Spleen (tissue), 11 donors: ENCODE measurements around the gene NOXO1. TPM values are rescaled to one million over a fixed set of nuclear protein-coding genes. Genes with fewer than 3 reads are reported as not detected.

Experiments
- DNase-seq: peaks from one replicate; pipeline ENCODE4 v3.0.0-alpha.2; 2020
- H3K27ac ChIP-seq, 8 donors: fragments of 200-600 bp; sonication (generic) in 7 of 8; 1 replicate in 4 of 8; 2 replicates in 4 of 8; pipeline versions ENCODE4 v1.5.0 to v1.8.0; 2016 to 2021; ENCODE audit warnings: inconsistent platforms in 4 of 8, mild to moderate bottlenecking in 4 of 8, moderate library complexity in 1 of 8
- H3K27me3 ChIP-seq, 7 donors: fragments of 200-600 bp; sonication (generic) in 6 of 7; replicated peaks in 1 of 7; 1 replicate in 4 of 7; 2 replicates in 3 of 7; pipeline versions ENCODE4 v1.5.0 to v1.8.0; 2016 to 2021; ENCODE audit warnings: inconsistent platforms in 3 of 7, mild to moderate bottlenecking in 1 of 7
- H3K36me3 ChIP-seq, 6 donors: fragments of 200-600 bp; sonication (generic) in 5 of 6; 1 replicate in 4 of 6; 2 replicates in 2 of 6; pipeline versions ENCODE4 v1.5.0 to v1.8.0; 2016 to 2021; ENCODE audit warnings: inconsistent platforms in 2 of 6
- H3K4me1 ChIP-seq, 6 donors: fragments of 200-600 bp; sonication (generic) in 5 of 6; 1 replicate in 3 of 6; 2 replicates in 3 of 6; pipeline versions ENCODE4 v1.5.0 to v1.8.0; 2016 to 2021; ENCODE audit warnings: inconsistent platforms in 3 of 6
- H3K4me3 ChIP-seq, 8 donors: fragments of 200-600 bp; sonication (generic) in 7 of 8; 1 replicate in 4 of 8; 2 replicates in 4 of 8; pipeline versions ENCODE4 v1.5.0 to v1.8.0; 2016 to 2021; ENCODE audit warnings: inconsistent platforms in 4 of 8, mild to moderate bottlenecking in 4 of 8, moderate library complexity in 2 of 8
- H3K9me3 ChIP-seq, 8 donors: fragments of 200-600 bp; sonication (generic) in 7 of 8; 1 replicate in 4 of 8; 2 replicates in 4 of 8; pipeline versions ENCODE4 v1.5.0 to v1.8.0; 2016 to 2021; ENCODE audit warnings: inconsistent platforms in 4 of 8
- CTCF ChIP-seq, 11 experiments: fragments of 200-600 bp in 7 of 11; fragments of 450-650 bp in 4 of 11; sonication (generic) in 4 of 11; IDR thresholded peaks in 8 of 11; conservative IDR thresholded peaks in 3 of 11; 1 replicate in 7 of 11; 2 replicates in 4 of 11; pipeline versions ENCODE4 v1.4.0 to v1.8.0; 2016 to 2021; ENCODE audit warnings: antibody characterized with exemption in 11 of 11, inconsistent platforms in 4 of 11, mild to moderate bottlenecking in 1 of 11
- POLR2A ChIP-seq, 3 donors: fragments of 450-650 bp; IDR thresholded peaks; one replicate each; pipeline ENCODE4 v1.5.1; 2017; ENCODE audit warnings: antibody characterized with exemption in 3 of 3, mild to moderate bottlenecking in 1 of 3
- POLR2AphosphoS5 ChIP-seq, 3 donors: sonication (generic); formaldehyde crosslinking; IDR thresholded peaks; one replicate each; pipeline ENCODE4 v1.5.1; 2017; ENCODE audit warnings: antibody characterized with exemption in 3 of 3
- WGBS, 5 donors: extraction: QIAGEN DNeasy Blood & Tissue Kit in 3 of 5; methylation state at CpG; one replicate each; pipeline versions ENCODE4 v1.1.5 to v1.1.7; 2013 to 2018; 5-methylcytosine and 5-hydroxymethylcytosine counted together
- intact Hi-C: fragments of 100-400 bp; cut with DNase I; formaldehyde crosslinking; loops from one replicate; pipeline ENCODE4 v1.15.0; 2023; ENCODE audit warnings: low total_unique reads
- polyA plus RNA-seq, 3 donors: library from polyadenylated mRNA; stranded (reverse); fragments of 200-250 nt; gene quantifications; one replicate each; pipeline ENCODE4 v1.2.1, GENCODE V29; 2013
- total RNA-seq, 7 donors: library from RNA; depleted of rRNA in 3 of 7; stranded (reverse); fragments of >200 nt in 3 of 7; fragmentation: NEBNext Ultra II Directional in 4 of 7; extraction: Animal tissue kit (Norgen Biotek cat#: 25700) in 4 of 7; gene quantifications; one replicate each; pipeline versions ENCODE4 v1.1.0 to v1.2.1, GENCODE V29; 2016 to 2021
- donor health status: healthy with polysubstance abuse.
- donor health status: DM: no; HTN: no; CAD: no; lungs with moderate emphysema.
- donor health status: DM: no; HTN: no; CAD: no.
- donor health status: Bipolar disorder and iron deficiency.
- donor health status: healthy.
- donor health status: DM: no; HTN: no; CAD: no.
- donor health status: DM: yes; HTN: yes; CAD: no.

Gene NOXO1
- total and polyA plus RNA-seq, 10 donors = 0.30 to 1.4 (median 0.82) TPM; not detected in 4

DNA sequence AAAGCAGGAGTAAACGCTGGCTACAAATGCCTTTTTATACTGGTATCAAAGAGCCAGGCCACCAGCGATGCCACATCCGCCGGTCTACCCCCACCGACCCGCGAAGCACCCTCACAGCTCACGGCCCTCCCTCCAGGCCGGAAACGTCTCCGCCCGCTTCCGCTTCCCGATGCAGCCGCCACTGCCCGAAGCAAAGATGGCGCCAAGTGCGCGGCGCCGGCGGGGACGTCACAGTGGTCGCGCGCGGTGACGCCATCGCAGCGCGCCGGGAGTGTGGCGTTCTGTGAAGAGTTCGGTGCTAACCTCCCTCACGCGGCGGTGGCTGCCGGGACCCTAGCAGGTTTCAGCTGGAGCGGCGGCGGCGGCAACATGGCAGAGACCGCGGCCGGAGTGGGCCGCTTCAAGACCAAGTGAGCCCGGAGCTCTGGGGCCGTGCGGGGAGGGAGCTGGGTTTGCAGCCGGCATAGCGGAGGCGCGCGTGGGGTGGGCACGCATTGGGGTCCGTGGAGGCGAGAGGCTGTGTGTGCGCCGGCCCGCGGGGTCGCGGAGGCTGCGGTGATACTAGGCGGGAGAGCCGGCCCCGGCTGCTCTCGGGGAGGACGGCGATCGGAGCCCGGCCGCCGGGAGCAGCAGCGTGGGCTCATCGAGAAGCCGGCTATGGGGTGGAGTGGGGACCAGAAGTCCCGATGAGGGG is 9.3 kb downstream of the NOXO1 start, which contains the start of gene TBL3:
Gene TBL3 (plus strand): TSS at position 258 of the 694 bp plus-strand sequence. CDS start 112 bp downstream, at position 370.
- H3K27ac ChIP-seq = peak within 1 kb of the TSS; percentile 91 to 98 (median 95)
- intact Hi-C loops = no loop called here
- TF ChIP-seq POLR2A (IDR thresholded peaks at IDR 0.05) (peak; percentile 68 to 98 (median 83)), POLR2AphosphoS5 (IDR thresholded peaks at IDR 0.05) (peak; percentile 99 to 100 (median 100)), CTCF (IDR thresholded peaks at IDR 0.05 in 8 of 11, conservative IDR thresholded peaks at IDR 0.05 in 3 of 11) (peak in 3 of 11 experiments; percentile 26 to 42 (median 32))
- peak; percentile 99 for DNase-seq
- H3K36me3 ChIP-seq = peaks cover 13 to 36% (median 31%) of the 10 kb centered on the region in 6 donors
- H3K4me1 ChIP-seq = peaks cover 18 to 37% (median 33%) of the 10 kb centered on the region in 6 donors
- no peaks in the 10 kb centered on the region for H3K9me3 ChIP-seq
- peak within 1 kb of the TSS; percentile 89 to 99 (median 96) for H3K4me3 ChIP-seq
- H3K27me3 ChIP-seq = peaks cover 0 to 35% (median 0%) of the 10 kb centered on the region in 7 donors
- WGBS, 5 donors = 0 to 1% (median 0%) methylated on average over 56 to 78 of the region's 78 CpGs

DNA sequence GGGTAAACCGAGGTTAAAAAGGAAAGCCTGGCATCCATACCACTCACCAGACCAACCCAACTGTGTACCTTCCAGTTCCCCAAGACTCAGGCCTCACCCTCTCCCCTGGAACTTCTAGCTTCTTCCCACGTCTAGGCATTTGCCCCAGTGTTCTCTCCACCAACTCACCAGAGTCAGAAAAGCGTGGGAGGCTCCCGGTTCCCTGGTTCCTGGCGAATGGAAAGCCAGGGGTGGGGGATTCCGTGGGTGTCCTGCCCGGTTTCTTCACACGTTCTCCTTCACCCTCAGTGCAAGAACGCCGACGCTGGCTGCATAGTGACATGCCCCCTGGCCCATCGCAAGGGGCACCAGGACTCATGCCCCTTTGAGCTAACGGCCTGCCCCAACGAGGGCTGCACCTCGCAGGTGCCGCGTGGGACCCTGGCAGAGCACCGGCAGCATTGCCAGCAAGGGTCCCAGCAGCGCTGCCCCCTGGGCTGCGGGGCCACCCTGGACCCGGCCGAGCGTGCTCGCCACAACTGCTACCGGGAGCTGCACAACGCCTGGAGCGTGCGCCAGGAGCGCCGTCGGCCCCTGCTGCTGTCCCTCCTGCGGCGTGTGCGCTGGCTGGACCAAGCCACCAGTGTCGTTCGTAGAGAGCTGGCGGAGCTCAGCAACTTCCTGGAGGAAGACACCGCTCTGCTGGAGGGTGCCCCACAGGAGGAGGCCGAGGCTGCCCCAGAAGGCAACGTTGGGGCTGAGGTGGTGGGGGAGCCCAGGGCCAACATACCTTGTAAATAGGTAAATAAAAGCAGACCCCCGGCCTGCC is 12.9 kb downstream of the NOXO1 start:
- no peak for DNase-seq
- Histone ChIP-seq H3K4me1 (peaks cover 31 to 57% (median 49%) of the 10 kb centered on the region in 6 donors), H3K4me3 (no peak overlapping the region), H3K27ac (no peak overlapping the region), H3K36me3 (peaks cover 0 to 12% (median under 1%) of the 10 kb centered on the region in 6 donors), H3K27me3 (no peaks in the 10 kb centered on the region), H3K9me3 (no peaks in the 10 kb centered on the region)
- TF ChIP-seq POLR2AphosphoS5 (IDR thresholded peaks at IDR 0.05) (no peak), POLR2A (IDR thresholded peaks at IDR 0.05) (no peak), CTCF (IDR thresholded peaks at IDR 0.05 in 8 of 11, conservative IDR thresholded peaks at IDR 0.05 in 3 of 11) (no peak)
- WGBS, 5 donors = 92 to 94% (median 93%) methylated on average over 39 to 41 of the region's 41 CpGs
- intact Hi-C loops = no loop called here

DNA sequence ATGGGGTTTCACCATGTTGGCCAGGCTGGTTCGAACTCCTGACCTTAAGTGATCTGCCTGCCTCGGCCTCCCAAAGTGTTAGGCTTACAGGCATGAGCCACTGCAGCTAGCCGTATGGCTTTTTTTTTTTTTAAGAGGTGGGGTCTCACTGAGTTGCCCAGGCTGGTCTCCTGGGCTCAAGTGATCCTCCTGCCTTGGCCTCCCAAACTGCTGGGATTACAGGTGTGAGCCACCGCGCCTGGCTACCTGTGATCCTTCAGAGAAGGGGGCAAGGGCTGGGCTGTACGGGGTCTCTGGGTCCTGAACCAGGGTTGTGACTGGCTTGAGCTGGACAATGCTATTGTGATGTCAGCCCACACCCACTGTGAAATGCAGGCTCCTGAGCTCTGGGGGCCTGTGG is 14.8 kb downstream of the NOXO1 start, which contains the start of gene RNF151:
Gene RNF151 (plus strand): TSS at position 397 of the 400 bp plus-strand sequence. CDS start 26 bp downstream, outside the sequence.
- Histone ChIP-seq H3K27ac (peak within 1 kb of the TSS; percentile 80 to 99 (median 98)), H3K27me3 (no peaks in the 10 kb centered on the region), H3K36me3 (peaks cover 0 to 31% (median 19%) of the 10 kb centered on the region in 6 donors), H3K4me3 (peak within 1 kb of the TSS; percentile 66 to 94 (median 81)), H3K4me1 (peaks cover 27 to 62% (median 53%) of the 10 kb centered on the region in 6 donors), H3K9me3 (no peaks in the 10 kb centered on the region)
- intact Hi-C loops = no loop called here
- WGBS, 5 donors = 92 to 98% (median 96%) methylated on average over 5 to 6 of the region's 6 CpGs
- TF ChIP-seq POLR2AphosphoS5 (IDR thresholded peaks at IDR 0.05) (no peak), POLR2A (IDR thresholded peaks at IDR 0.05) (no peak), CTCF (IDR thresholded peaks at IDR 0.05 in 8 of 11, conservative IDR thresholded peaks at IDR 0.05 in 3 of 11) (no peak)
- no peak for DNase-seq
